ENCODE measurements around the gene SPTAN1. TPM values are rescaled to one million over a fixed set of nuclear protein-coding genes. Genes with fewer than 3 reads are reported as not detected.

SPTAN1 gene
- total and polyA plus RNA-seq, 2 of the 4 experiments (the other 2 are of a cell fraction) = 275 to 327 TPM

DNA sequence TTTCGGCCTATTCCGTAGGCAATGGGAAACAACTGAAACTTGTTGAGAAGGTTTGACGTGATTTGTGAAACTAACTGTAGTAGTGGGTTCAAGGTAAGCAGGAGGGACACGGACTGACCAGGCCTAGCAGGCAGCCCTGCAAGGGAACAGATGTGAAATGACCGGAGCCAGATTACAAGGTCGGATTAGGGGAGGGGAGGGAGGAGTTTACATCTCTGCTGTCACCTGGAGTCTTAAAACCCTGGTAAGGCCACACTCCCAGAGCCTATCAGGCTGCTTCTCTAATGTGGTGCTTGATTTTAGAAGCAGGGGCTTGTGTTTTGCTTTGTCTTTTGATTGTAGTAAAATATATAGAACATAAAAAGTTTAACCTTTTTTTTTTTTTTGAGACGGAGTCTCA is 3.5 kb upstream of the SPTAN1 start:
- no peak overlapping the region for H4K8ac ChIP-seq (ENCODE audit: low read depth in 2 of 2, low read length in 2 of 2)
- no peak overlapping the region for H2BK120ac ChIP-seq (ENCODE audit: low read depth, low read length)
- H2AFZ ChIP-seq (replicated peaks; ENCODE audit: low read length, poor library complexity) = peak overlapping the region; percentile 1
- no peak overlapping the region for H3K27ac ChIP-seq (ENCODE audit: insufficient read depth, low read length)
- no peak overlapping the region for H3K18ac ChIP-seq (ENCODE audit: low read depth, low read length)
- no peak overlapping the region; the same call in 1 of the 2 replicates for H3K23ac ChIP-seq (ENCODE audit: low read depth, low read length)
- H4K20me1 ChIP-seq (ENCODE audit: insufficient read depth, low read length) = peaks cover 11% of the 10 kb centered on the region
- in situ Hi-C loops (cut with MboI; ENCODE audit: low sequenced_read_pairs) = no loop called here
- H2AK9ac ChIP-seq (replicated peaks; ENCODE audit: low read depth, low read length, poor library complexity) = no peak overlapping the region
- H2AK5ac ChIP-seq (ENCODE audit: low read depth, low read length) = no peak overlapping the region; the same call in 1 of the 2 replicates
- no peaks in the 10 kb centered on the region for H3K36me3 ChIP-seq (ENCODE audit: control insufficient read depth, insufficient read depth, low read length)
- no peak for DNase-seq
- H3K9me1 ChIP-seq (ENCODE audit: insufficient read depth, low read length) = peaks cover 4% of the 10 kb centered on the region; the same call in 1 of the 2 replicates
- H2BK20ac ChIP-seq (ENCODE audit: low read depth, low read length) = no peak overlapping the region
- no peak for ATAC-seq (ENCODE audit: low read depth)
- CTCF ChIA-PET = no interaction called here
- peaks cover 0 to 30% of the 10 kb centered on the region in 2 experiments; a peak in 2 of 4 replicates for H3K79me1 ChIP-seq (ENCODE audit: low read depth in 1 of 2, low read length in 2 of 2)
- H3K4me3 ChIP-seq (ENCODE audit: insufficient read depth, low read depth, low read length) = no peak overlapping the region
- dilution Hi-C loops (cut with HindIII; ENCODE audit: low sequenced_read_pairs, unreplicated experiment) = no loop called here
- H4K91ac ChIP-seq (ENCODE audit: insufficient read depth, low read depth, low read length) = no peak overlapping the region
- H3K9me3 ChIP-seq (ENCODE audit: control insufficient read depth, insufficient read depth, low read length) = no peaks in the 10 kb centered on the region
- no peaks in the 10 kb centered on the region for H3K27me3 ChIP-seq (ENCODE audit: control insufficient read depth, insufficient read depth, low read length)
- H3K9ac ChIP-seq (ENCODE audit: low read depth, low read length) = no peak overlapping the region
- H4K5ac ChIP-seq (ENCODE audit: low read depth, low read length) = no peak overlapping the region
- intact Hi-C loops (cut with micrococcal nuclease) = no loop called here
- no peak overlapping the region for H3K14ac ChIP-seq (replicated peaks; ENCODE audit: low read depth, low read length)
- 91% methylated on average over 5 of the region's 7 CpGs; no CpG with 5 or more reads in 1 of the 2 experiments for WGBS, 2 experiments (ENCODE audit: extremely low coverage in 2 of 2, insufficient read length in 1 of 2)
- POLR2A ChIA-PET (ENCODE audit: unreplicated experiment) = no interaction called here
- H2BK15ac ChIP-seq (ENCODE audit: low read depth, low read length) = peak overlapping the region; percentile 28; the same call in 1 of the 3 replicates
- no peak overlapping the region for H3K4ac ChIP-seq (ENCODE audit: low read depth, low read length)
- no TSS peak for BruUV-seq (replicated peaks)
- H3K4me1 ChIP-seq (ENCODE audit: control insufficient read depth, insufficient read depth, low read length) = peaks cover 13% of the 10 kb centered on the region
- TF ChIP-seq SMC3 (IDR thresholded peaks at IDR 0.05; ENCODE audit: low read depth, low read length) (no peak), BHLHE40 (IDR thresholded peaks at IDR 0.05; ENCODE audit: low read depth, low read length) (no peak), MXI1 (IDR thresholded peaks at IDR 0.05; ENCODE audit: borderline replicate concordance, low read depth, low read length) (no peak), FOS (IDR thresholded peaks at IDR 0.05; ENCODE audit: low read depth, low read length) (no peak), RAD21 (IDR thresholded peaks at IDR 0.05; ENCODE audit: low read length) (no peak), POLR2A (IDR thresholded peaks at IDR 0.05; ENCODE audit: low read depth, low read length) (no peak), CEBPB (IDR thresholded peaks at IDR 0.05; ENCODE audit: low read depth, low read length) (no peak), RFX5 (IDR thresholded peaks at IDR 0.05; ENCODE audit: low read depth, low read length) (no peak), NFE2L2 (IDR thresholded peaks at IDR 0.05; ENCODE audit: low read depth, low read length) (no peak), RCOR1 (IDR thresholded peaks at IDR 0.05; ENCODE audit: insufficient replicate concordance, low read length) (no peak), MAZ (IDR thresholded peaks at IDR 0.05; ENCODE audit: borderline replicate concordance, low read depth, low read length) (no peak), CHD1 (IDR thresholded peaks at IDR 0.05; ENCODE audit: low read depth, low read length) (no peak), MAFK (IDR thresholded peaks at IDR 0.05; ENCODE audit: low read depth, low read length) (no peak)
- TF ChIP-seq, protein P1, sequence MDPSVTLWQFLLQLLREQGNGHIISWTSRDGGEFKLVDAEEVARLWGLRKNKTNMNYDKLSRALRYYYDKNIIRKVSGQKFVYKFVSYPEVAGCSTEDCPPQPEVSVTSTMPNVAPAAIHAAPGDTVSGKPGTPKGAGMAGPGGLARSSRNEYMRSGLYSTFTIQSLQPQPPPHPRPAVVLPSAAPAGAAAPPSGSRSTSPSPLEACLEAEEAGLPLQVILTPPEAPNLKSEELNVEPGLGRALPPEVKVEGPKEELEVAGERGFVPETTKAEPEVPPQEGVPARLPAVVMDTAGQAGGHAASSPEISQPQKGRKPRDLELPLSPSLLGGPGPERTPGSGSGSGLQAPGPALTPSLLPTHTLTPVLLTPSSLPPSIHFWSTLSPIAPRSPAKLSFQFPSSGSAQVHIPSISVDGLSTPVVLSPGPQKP (IDR thresholded peaks at IDR 0.05; ENCODE audit: borderline replicate concordance, low read depth, low read length) = no peak
- TF ChIP-seq, protein P2, sequence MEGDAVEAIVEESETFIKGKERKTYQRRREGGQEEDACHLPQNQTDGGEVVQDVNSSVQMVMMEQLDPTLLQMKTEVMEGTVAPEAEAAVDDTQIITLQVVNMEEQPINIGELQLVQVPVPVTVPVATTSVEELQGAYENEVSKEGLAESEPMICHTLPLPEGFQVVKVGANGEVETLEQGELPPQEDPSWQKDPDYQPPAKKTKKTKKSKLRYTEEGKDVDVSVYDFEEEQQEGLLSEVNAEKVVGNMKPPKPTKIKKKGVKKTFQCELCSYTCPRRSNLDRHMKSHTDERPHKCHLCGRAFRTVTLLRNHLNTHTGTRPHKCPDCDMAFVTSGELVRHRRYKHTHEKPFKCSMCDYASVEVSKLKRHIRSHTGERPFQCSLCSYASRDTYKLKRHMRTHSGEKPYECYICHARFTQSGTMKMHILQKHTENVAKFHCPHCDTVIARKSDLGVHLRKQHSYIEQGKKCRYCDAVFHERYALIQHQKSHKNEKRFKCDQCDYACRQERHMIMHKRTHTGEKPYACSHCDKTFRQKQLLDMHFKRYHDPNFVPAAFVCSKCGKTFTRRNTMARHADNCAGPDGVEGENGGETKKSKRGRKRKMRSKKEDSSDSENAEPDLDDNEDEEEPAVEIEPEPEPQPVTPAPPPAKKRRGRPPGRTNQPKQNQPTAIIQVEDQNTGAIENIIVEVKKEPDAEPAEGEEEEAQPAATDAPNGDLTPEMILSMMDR (conservative IDR thresholded peaks at IDR 0.05; ENCODE audit: low read depth, low read length) = no peak
- TF ChIP-seq, protein P3, sequence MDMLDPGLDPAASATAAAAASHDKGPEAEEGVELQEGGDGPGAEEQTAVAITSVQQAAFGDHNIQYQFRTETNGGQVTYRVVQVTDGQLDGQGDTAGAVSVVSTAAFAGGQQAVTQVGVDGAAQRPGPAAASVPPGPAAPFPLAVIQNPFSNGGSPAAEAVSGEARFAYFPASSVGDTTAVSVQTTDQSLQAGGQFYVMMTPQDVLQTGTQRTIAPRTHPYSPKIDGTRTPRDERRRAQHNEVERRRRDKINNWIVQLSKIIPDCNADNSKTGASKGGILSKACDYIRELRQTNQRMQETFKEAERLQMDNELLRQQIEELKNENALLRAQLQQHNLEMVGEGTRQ (IDR thresholded peaks at IDR 0.05; ENCODE audit: low read depth, low read length) = no peak
- no peak overlapping the region for H3K4me2 ChIP-seq (ENCODE audit: low read depth, low read length)
- no peak overlapping the region for H2BK5ac ChIP-seq (ENCODE audit: low read depth, low read length, poor library complexity, severe bottlenecking)
- no peak overlapping the region for H3K56ac ChIP-seq (ENCODE audit: extremely low read depth, insufficient read depth, low read length)
